GM12801 (cell line): ENCODE results near the gene ITPRID2.

Source experiments
- CTCF ChIP-seq: IDR thresholded peaks from one replicate; pipeline ENCODE4 v1.5.1; 2011; ENCODE audit warnings: control low read depth; ENCODE audit not compliant: insufficient read length; ENCODE audit errors: extremely low read depth

The ITPRID2 gene

GRCh38 chr2:181850936-181851560 is 40.5 kb upstream of the ITPRID2 start:
- TF ChIP-seq CTCF: no peak

- TF ChIP-seq CTCF: no peak
These were observed 39.8 kb upstream of the ITPRID2 start for GRCh38 chr2:181851726-181852125.

DNA sequence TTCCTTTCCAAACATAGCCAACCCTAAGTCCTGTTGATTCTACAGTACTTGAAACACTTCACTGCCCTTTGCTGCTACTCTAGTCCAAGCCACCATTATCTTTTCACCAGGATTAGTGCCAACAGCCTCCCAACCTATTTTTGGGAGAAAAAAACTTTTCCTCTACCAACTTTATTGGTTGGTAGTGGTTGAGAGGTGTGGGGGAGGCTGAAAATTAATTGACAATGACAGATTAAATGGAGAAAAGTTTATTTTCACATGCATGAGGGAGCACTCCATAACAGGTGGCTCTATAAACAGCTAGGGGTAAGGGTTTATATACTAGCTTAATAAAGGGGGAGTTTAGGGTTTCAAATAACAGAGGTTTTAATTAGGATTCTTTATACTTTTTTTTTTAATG is 37.8 kb upstream of the ITPRID2 start:
- no peak for TF ChIP-seq CTCF

GRCh38 chr2:181857483-181857882 is 34.0 kb upstream of the ITPRID2 start:
- no peak for TF ChIP-seq CTCF

DNA sequence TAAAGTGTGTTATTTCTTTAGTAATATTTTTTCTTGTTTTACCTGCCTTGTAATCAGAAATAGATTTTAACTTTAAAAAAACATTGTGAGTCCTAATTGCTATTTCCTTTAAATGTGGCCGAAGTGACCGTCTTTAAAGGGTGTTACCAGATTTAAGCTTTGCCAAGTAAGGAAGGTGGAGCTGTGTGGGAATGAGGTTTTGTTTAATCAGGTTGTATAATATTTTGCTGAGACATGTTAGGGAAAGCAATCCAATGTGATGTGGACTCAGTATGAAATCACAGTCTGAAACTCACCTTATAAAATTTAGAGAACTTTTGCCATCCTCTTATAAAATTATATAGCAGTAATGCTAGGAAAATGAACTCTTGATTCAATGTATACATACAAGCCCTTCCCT is 32.9 kb upstream of the ITPRID2 start:
- TF ChIP-seq CTCF: no peak

DNA sequence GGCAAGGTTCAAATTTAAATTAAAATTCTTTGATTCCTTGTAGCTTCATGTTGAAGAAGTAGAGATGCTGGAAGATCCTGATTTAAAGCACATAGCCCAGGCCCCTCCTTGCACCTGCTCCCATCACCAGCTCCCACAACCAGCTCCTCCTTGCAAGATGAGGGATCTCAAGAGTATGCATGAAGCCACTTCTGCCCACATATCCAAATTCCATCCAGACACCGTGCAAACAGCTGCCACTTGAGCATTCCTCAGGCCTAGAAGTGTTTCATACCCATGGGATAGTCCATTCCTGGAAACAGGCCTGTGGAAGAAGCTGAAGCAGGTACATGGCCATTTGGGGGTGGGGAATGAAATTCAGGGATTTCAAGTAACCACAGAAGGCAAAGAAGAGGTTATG is 32.4 kb upstream of the ITPRID2 start:
- TF ChIP-seq CTCF: no peak

DNA sequence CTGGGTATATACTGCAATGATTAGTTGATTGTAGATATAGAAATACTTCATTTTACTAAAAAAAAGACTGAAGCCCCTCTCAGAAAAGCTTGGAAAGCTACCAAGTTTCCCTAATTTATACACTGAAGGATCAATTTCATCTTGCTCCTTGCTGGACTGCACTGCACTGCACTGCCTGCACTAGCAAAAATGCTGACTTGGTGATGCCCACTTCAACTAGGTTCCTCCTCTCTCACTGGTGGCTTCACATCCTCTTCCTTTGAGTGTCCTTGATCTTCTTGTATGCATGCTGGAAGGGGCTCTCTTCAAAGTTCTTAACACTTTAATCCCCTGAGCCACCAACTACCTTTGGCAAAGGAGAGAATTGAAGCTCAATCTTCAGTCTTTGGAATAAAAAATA is 31.7 kb upstream of the ITPRID2 start:
- no peak for TF ChIP-seq CTCF
